ENCODE data around the gene BLMH.

GRCh38 chr17:30241051-30241450 is 50.7 kb downstream of the BLMH start:
- no peak for TF ChIP-seq CTCF (IDR thresholded peaks at IDR 0.05)
- TF ChIP-seq POLR2A (IDR thresholded peaks at IDR 0.05; ENCODE audit: low read depth), result no peak
- TF ChIP-seq EP300 (IDR thresholded peaks at IDR 0.05), result no peak
- no peak for TF ChIP-seq POLR2AphosphoS5 (IDR thresholded peaks at IDR 0.05)

Data from esophagus muscularis mucosa (tissue), 4 donors.